Glomerular endothelial cell (primary cell): Measurements from ENCODE around the gene CLASP2. TPM values are rescaled to one million over a fixed set of nuclear protein-coding genes. Genes with fewer than 3 reads are reported as not detected.
"Not testable (repeated sequence)": the region's sequence is repeated elsewhere in the genome, so short reads cannot be mapped to it uniquely, and the experiment has no call there.

Experiments
- DNase-seq: peaks from one replicate; pipeline ENCODE4 v3.0.0-alpha.2; 2011; ENCODE audit warnings: low read depth, low spot score; ENCODE audit errors: extremely low read depth
- total RNA-seq: library from RNA; depleted of rRNA; stranded (reverse); fragments of >200 nt; gene quantifications from 2 replicates; pipeline ENCODE4 v1.2.3, GENCODE V29; 2015

Gene CLASP2
- total RNA-seq, 1 donor from 2014 or later = 38.6 TPM

GRCh38 chr3:33690341-33690740 lies 27.7 kb downstream of the CLASP2 start:
- no peak for DNase-seq

DNA sequence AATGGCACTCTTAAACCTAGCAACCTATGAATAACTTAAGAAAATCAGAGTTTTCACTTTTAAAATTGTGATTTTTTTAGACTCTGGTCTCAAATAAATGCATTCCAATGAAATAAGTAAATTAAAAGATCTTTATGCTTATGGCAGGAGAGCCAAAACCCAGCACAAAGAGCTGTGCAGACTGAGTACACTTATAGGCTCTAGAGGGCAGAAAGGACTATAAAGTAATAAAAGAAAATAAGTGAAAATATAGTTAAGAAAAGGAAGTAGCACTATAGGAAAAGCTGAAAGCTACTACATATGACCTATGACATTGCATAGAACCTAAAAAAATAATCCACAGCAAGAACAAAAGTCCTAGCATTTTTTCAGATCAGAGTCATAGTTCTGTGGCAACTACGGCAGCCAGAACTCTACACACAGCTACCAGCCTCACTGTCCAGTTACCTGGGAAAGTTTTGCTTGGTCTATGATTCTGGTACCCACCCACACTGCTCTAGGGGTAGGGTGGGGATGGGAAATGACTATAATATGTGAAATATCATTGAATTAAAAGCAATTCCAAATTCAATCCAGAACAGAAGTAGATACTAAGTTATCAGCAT lies 30.5 kb downstream of the CLASP2 start:
- no peak for DNase-seq

GRCh38 chr3:33682770-33683169 lies 35.3 kb downstream of the CLASP2 start:
- no peak for DNase-seq

GRCh38 chr3:33681667-33682066 lies 36.4 kb downstream of the CLASP2 start:
- DNase-seq = no peak

DNA sequence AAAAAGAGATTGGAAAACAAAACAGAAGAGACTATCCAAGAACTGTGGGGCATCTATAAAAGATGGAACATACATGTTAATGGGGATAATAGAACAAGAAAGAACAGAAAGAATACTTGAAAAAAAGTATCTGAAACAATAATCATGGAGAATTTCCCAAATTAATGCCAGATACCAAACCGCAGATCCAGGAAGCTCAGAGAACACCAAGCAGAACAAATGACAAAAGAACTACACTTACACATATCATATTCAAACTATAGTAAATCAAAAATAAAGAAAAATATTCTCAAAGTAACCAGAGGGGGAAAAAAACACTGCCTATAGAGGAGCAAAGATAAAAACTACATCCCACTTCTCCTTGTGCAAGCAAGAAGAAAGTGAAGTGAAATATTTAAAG lies 40.0 kb downstream of the CLASP2 start:
- DNase-seq = no peak

GRCh38 chr3:33673436-33673835 lies 44.6 kb downstream of the CLASP2 start:
- not testable (repeated sequence) for DNase-seq

DNA sequence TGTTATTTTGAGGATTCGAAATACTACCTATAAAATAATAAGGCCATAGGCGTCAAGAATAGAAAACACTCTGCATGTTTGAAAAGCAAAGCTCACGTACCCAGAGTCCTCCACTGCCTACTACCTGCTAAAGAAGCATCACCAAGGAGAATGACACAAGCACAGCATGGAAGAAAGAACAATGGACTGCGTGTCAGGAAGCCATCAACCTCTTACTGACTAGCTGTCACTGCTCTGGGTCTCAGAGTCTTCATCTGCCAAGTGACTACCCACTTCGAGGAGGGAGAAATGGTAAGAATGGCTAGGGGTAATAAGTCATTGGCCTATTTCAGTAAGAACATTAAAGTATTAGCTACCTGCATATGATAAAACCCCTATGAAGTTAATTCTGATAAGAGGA lies 49.4 kb downstream of the CLASP2 start:
- no peak for DNase-seq

- DNase-seq = no peak
These were observed 52.8 kb downstream of the CLASP2 start for GRCh38 chr3:33665294-33665693.

DNA sequence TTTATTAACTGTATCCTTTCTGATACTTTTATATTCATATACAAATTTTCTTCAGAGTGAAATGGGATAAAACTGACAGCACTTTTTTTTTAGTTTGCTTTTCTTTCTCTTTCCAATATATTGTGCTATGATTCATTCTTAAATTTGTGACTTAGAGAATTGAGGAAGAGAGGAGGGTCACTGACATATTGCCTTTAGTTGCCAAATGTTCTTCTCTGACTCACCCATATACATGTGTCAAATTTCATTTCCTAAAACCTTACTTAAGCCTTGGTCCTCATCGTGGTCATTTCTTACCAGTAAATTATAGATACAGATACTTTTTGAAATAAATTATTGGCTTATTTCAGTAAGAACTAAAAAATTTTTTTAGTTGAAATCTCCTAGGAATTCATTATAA lies 53.9 kb downstream of the CLASP2 start:
- DNase-seq = no peak

- no peak for DNase-seq
These were observed 55.0 kb downstream of the CLASP2 start for GRCh38 chr3:33663042-33663441.

DNA sequence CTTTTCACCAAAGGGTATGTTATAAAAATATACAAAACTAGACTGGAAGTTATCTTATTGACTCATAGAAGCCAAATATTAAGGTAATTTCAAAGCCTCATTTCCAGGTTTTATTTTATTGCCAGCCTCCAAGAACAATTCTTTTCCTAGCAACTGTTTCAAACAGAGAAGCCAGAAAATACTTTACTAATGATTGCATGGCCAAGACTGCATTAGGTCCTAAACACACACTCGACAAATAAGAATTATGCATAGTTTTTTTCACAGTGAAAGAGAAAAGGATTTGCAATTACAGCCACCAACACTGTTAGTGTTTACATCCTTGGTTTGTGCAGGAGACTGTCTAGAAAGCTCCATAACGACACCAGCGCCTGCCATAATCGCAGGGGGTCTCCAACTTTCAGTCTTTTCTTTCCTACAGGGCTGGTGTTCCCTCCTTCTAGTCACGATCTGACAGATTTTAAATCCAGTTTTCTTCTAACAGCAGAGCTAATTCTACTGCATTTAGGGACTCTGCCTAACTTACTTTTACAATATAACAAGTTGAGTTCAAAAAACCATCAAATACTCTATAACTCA lies 58.1 kb downstream of the CLASP2 start:
- no peak for DNase-seq

DNA sequence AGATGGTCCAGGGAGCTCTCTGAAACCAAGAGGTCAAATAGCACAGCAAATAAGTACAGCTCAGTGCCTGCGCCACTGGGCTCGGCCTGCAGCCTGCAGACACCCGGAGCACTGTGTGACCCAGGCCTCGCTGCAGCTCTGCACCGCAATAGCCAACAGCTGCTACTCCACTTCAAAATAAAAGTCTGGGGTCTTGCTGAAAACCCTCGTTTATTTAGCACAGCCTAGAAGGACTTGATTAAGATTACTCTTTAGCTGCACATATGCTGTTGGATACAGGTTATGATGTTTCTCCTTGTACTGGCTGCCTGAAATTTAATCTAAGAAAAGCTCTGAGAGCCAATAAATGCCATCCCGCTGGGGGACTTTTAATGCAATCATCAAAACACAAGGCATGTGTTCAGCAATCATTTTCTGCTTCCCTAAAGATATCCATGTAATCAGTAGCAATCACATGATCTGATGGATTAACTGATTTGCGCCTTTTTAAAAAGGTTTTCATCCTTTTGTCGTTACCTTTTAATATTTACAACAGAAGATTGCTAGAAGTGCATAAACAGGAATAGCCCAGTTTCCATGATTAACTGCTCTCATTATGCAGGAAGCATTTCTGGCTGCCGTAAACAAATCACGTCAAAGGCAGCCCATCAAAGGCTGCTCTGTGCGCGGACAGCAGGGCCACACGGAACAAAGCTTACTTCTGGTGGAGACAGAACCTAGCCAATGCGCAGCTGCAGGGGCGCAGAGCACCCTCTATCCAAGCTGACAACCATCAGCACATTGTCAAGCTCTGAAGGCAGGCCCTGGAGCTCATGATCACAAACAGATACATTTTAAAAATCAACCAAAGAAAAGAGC lies 58.8 kb downstream of the CLASP2 start:
- DNase-seq = peak; percentile 47

GRCh38 chr3:33658621-33658990 lies 59.4 kb downstream of the CLASP2 start:
- DNase-seq = no peak

DNA sequence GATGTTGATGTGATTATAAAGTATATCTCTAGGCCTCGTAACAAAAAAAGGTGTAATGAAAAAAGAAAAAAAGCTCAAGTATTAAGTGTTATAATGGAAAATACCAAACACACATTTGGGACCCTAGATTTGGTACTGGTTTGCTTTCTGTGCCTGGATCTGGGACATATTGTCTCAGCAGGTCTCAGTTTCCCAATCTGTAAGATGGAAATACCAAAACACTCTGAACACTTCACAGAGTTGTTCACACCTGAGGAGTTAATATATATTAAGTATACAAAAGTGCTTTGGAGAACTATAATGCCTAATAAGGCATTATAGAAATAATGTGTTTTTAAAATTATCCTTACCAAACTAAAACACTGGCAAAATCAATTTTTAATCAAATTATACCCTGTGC lies 60.0 kb downstream of the CLASP2 start:
- DNase-seq = no peak

GRCh38 chr3:33652736-33653135 lies 65.3 kb downstream of the CLASP2 start:
- no peak for DNase-seq

DNA sequence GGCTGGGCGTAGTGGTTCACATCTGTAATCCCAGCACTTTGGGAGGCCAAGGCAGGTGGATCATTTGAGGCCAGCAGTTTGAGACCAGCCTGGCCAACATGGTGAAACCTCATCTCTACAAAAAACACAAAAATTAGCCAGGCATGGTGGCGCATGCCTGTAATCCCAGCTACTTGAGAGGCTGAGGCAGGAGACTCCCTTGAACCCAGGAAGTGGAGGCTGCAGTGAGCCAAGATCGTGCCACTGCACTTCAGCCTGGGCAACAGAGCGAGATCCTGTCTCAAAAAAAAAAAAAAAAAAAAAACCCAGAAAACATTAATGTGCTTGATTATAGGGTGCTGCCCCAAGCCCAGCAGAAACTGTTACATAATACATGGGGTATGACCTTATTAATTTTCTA lies 67.0 kb downstream of the CLASP2 start:
- DNase-seq = not testable (repeated sequence)

- DNase-seq = no peak
These were observed 67.6 kb downstream of the CLASP2 start for GRCh38 chr3:33650495-33650894.

DNA sequence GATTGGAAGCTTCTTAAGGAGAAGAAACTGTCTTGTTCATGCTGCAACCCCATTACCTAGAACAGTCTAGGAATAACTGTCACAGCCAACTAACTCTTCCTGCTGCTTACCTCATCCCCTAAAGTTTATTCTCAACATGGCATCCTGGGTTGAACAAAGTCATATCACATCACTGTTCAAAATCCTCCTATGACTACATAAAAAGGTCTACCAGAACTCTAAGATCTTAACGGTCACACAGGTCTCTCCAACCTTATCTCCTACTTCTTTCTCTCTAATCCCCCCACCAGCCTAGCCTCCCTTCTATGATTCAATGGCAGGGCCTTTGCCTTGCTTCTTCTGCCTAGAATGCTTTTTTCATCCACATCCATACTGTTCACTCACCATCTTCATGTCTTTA lies 69.3 kb downstream of the CLASP2 start:
- no peak for DNase-seq

DNA sequence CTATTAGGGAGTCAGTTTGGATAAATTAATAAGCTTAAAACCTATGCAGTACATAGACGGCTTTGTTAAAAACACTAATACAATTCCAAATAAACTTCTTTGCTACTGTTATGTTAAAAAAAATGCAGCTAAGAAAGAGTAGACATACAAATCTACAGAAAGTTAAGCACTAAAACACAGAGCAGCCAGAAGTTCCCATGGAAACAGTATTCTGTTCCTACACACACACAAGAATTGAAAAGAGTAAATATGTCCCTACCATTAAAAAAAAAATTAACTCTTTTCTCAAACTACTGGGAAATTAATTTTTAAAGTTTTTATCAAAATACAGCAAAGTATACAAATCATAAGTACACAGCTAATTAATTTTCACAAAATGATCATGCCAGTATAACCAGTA lies 71.6 kb downstream of the CLASP2 start:
- DNase-seq = no peak

GRCh38 chr3:33645060-33645647 lies 72.9 kb downstream of the CLASP2 start:
- DNase-seq = no peak

- DNase-seq = no peak
These were observed 73.5 kb downstream of the CLASP2 start for GRCh38 chr3:33644582-33644981.

GRCh38 chr3:33642806-33643205 lies 75.2 kb downstream of the CLASP2 start:
- no peak for DNase-seq
